NCI-H69 (cell line): ENCODE results near the gene NXN.
"Not testable (repeated sequence)": the region's sequence is repeated elsewhere in the genome, so short reads cannot be mapped to it uniquely, and the experiment has no call there.

ENCODE experiments used
- DNase-seq: peaks from one replicate; lab custom pipeline; 2025; lab: John Stamatoyannopoulos, UW

Gene NXN

DNA sequence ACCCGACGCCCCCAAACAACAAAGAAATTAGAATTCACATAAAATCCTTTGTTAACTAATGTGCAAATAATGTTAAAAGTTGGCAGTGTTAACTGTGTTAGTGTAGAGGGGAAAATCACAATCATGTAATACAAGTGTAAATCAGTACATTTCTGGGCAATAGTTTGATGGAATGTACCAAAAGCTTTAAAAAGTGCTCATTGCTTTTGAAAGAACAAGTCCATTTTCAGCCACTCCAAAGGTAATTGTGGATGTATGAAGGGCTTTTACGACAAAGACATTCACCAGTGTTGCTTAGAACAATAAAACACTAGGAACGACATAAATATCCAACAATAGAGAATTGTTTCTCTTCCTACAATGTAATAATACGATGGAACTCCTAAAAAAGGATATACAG is 206.6 kb downstream of the NXN start:
- no peak for DNase-seq

DNA sequence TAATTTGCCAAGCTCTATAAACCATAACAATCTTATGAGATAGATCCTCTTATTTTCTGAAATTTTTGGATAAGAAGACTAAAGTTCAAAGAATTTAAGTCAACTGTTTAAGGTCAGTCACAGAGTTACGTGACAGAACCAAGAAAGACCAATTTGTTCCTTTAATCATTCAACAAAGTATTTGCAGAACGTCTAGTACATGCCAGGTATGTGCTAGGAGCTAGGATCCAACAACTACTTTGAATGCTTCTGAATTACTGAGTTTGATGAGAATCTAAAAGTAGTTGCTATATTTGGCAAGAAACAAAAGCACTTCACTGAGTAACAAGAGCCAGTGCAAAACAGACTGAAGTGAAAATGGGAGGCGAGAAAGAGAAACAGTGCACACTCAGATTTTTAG is 212.5 kb downstream of the NXN start:
- DNase-seq, result no peak

DNA sequence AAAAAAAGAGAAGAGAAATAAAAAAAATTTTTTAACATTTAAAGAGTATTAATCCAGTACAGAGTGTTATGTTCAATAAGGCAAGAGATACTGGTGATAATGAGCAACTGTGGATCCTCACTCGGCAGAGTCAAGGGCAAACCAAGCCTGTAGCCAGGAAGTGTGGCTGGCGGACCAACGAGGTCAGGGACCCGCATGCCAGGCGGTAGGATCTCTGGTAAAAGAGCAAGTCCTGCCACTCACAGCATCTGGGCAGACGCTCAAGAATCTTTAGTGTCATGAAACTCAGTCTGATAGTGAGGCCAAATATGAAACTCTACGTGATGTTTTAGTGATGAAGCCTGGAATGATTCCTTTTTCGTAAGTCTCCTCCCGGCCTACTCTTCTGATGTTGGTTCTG is 219.2 kb downstream of the NXN start:
- DNase-seq, result no peak

DNA sequence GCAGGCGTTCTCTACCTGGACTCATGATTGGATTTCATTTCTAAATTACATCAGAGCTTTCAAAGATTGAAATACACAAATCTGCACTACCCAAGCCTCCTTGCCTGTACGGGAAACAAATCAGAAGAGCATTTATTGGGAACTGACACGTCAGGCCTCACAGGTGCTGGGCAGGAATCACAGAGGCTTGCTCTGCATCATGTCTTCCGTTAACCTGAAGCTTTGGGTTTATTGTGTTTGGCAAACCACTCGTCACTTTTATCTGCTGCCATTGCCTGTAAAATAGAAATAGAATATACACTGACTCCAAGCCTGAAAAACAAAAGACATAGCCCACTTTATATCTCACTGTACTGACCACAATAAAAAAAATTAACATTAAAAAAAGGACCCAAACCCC is 219.6 kb downstream of the NXN start:
- DNase-seq, result no peak

DNA sequence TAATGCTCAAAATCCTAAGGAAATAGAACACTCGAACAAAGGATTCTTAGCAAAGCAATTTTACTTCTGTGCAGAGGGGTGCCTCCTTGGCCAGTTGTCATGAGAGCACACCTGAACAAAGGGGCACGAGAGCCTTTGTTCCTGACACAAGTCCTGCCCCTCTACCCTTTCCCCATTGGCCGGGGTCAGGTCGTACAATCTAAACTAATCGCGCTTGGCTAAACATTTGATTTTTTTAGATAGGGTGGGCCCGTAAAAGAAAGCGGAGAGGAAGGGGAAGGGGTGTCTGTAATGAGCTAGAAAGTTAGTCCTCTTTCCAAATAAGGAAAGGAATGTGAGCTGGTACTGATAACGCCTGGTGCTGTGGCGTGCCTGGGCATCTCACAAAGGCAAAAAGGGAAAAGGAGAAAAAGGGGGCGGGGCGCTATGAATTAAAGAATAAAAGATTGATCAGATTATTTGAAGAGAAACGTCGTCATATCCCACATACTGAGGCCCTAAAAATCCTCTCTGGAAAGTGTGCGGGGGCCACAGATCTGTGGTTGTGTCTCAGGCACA is 223.5 kb downstream of the NXN start:
- DNase-seq, result not testable (repeated sequence)

DNA sequence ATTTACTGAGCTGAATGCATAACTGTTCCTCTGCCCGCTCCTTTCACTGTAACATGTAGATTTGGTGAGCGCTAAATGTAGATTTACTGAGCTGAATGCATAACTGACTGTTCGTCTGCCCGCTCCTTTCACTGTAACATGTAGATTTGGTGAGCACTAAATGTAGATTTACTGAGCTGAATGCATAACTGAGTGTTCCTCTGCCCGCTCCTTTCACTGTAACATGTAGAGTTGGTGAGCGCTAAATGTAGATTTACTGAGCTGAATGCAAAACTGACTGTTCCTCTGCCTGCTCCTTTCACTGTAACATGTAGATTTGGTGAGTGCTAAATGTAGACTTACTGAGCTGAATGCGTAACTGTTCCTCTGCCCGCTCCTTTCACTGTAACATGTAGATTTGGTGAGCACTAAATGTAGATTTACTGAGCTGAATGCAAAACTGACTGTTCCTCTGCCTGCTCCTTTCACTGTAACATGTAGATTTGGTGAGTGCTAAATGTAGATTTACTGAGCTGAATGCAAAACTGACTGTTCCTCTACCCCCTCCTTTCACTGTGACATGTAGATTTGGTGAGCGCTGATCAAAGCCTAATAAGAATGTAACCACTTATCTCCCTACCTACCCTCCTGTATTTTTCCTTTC is 224.1 kb downstream of the NXN start:
- DNase-seq, result not testable (repeated sequence)

DNA sequence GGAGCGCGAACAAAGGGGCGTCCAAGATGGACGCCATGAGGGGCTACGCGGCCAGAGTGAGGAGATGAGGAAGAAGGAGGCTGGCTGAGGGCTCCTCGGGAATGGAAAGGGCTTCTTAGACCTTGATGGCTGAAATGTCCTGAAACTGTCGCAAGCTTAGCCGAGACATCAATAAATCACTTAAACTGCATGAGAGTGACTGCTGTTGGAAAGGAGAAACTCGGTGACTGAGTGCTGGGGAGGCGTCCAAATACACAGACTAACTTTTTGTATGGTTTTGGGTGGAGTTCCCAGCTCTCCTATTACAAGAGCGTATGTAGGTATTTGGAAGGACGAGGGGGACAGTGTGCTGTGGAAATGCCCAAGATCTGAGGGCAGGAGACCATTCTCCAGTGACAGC is 226.2 kb downstream of the NXN start:
- no peak for DNase-seq

DNA sequence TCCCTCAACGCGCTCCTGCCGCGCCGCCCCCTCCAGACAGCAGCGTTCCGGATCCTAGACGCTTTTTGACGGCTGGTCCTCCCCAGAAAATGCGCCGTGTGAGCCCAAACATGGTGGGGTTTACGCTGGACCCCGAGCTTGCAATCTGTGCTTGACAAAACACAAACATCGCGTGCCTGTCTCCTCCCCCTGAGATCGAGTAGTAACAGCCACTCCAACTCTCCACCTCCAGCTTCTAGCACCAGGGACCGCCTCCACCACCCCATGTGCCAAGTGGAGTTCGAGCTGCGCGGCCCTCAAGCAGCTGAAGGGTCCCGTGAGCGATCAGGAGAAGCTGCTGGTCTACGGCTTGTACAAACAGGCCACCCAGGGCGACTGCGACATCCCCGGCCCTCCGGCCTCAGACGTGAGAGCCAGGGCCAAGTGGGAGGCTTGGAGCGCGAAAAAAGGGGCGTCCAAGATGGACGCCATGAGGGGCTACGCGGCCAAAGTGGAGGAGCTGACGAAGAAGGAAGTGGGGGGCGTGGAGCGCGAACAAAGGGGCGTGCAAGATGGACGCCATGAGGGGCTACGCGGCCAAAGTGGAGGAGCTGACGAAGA is 226.9 kb downstream of the NXN start:
- peak; percentile 63 for DNase-seq

DNA sequence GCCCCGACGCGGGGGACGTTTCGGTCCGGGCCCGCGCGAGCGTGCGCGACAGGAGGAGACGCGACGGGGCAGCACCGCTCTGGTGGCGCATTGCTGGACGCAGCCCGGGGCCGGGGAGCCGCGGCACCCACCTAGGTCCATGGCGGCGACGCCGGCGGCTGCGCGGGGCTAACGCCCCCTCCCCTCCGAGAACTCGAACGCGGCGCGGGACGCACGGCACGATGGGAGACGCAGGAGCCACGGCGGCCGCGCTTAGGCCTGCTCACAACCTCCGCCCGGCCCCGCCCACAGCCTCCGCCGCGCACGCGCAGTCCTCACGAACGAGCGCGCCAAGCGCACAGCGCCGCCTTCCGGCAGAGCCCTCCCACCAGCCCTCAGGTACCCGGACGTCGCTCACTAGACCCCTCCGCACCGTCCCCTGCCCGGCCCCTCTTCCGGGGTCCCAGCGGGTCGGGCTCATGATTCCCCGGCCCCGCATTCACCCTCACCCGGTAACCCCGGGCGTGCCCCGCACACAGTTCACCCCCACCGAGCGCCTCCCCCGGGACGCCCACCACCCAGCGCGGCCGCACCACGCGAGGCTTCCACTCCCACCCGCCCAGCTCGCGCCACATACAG is 227.5 kb downstream of the NXN start, which contains the start of gene GEMIN4:
Gene GEMIN4, minus strand, starts transcription at position 263 of the 618 bp plus-strand sequence. Its CDS starts 122 bp downstream, at position 141.
- DNase-seq, result peak; percentile 93

DNA sequence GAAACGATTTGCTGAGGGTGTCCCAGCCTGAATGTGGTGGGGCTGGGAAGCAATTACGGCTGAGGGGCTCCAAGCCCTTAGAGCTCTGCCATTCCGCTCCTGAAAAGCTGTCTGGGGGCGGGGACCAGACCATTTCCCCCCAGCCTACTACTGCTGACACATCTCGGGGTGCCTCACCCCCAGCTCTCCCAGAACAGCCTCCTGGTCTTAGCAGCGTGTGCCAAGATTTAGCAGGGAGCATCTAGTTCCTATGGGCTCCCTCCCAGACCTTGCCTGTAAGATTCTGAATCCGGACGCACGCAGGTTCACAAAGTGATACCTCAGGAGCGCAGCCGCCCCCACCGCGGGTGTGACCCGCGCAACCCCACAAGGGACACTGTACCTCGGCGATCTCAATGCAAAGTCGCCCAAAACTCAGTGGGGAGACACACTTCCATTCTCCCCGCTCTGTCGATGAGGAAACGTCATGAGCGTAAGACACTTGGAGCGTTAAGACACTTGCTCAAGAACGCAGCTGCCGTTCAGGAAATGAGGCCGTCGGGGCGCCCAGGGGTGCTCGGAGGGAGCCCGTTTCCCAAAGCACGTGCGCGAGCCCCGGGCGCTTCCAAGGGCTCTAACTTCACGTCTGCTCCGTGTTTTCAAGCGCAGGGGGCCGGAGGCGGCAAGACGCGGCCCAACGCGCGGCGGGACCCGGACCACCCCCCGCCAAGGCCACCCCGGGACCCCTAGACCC is 228.1 kb downstream of the NXN start:
- DNase-seq, result peak; percentile 48

DNA sequence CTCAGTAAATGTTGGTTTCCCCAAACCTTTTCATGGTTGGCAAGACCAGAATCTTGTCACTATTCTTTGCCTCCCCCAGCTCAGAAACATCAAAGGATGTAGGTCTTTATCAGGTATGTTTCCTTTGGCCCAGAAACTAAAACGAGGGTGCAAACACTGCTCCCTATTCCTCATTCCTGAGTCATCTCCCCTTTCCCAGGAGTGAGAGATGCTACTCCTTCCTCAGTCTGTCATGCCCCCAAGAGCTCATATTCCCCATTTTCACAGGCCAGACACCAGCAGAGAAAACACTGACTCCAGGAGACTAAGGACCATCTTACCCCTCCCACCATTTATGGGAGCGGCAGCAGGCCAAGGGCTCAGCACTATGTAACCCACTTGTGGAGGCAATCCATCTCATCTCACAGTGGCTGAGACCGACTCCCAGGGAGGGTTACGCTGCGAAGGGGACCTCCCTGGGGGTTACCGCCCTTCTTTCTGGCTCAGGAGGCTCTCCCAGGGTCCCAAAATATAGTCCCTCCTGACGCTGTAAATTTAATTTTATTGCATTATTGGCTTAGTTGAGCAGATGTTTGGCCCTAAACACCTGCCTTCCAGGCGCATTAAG is 229.0 kb downstream of the NXN start:
- DNase-seq, result no peak

DNA sequence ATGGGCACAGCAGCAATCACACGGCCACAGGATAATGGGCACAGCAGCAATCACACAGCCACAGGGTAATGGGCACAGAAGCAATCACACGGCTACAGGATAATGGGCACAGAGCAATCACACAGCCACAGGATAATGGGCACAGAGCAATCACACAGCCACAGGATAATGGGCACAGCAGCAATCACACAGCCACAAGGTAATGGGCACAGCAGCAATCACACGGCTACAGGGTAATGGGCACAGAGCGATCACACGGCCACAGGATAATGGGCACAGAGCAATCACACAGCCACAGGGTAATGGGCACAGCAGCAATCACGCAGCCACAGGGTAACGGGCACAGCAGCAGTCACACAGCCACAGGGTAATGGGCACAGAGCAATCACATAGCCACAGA is 230.2 kb downstream of the NXN start:
- DNase-seq, result not testable (repeated sequence)
